ENCODE results near the gene XRCC4. TPM values are rescaled to one million over a fixed set of nuclear protein-coding genes. Genes with fewer than 3 reads are reported as not detected.

The XRCC4 gene
- total RNA-seq, 4 donors from 2014 or later = 4.2 to 6.0 (median 5.4) TPM

GRCh38 chr5:83270311-83270710, 193.0 kb downstream of the XRCC4 start:
- Histone ChIP-seq H3K4me1 (no peaks in the 10 kb centered on the region), H3K27ac (no peak overlapping the region), H3K9me3 (no peaks in the 10 kb centered on the region), H3K27me3 (no peaks in the 10 kb centered on the region), H3K36me3 (no peaks in the 10 kb centered on the region), H3K4me3 (no peak overlapping the region)
- 92% methylated on average over 1 of the region's 1 CpG for WGBS
- DNase-seq (ENCODE audit: low spot score in 2 of 2) = no peak
- TF ChIP-seq CTCF (IDR thresholded peaks at IDR 0.05) = no peak
- TF ChIP-seq EP300 (IDR thresholded peaks at IDR 0.05) = no peak
- no peak for TF ChIP-seq POLR2AphosphoS5 (IDR thresholded peaks at IDR 0.05)
- no peak for TF ChIP-seq POLR2A (IDR thresholded peaks at IDR 0.05)

- no peak for TF ChIP-seq POLR2A (IDR thresholded peaks at IDR 0.05)
- TF ChIP-seq EP300 (IDR thresholded peaks at IDR 0.05) = no peak
- no peak for TF ChIP-seq POLR2AphosphoS5 (IDR thresholded peaks at IDR 0.05)
- TF ChIP-seq CTCF (IDR thresholded peaks at IDR 0.05) = no peak
- Histone ChIP-seq H3K4me3 (no peak overlapping the region), H3K27me3 (no peaks in the 10 kb centered on the region), H3K27ac (no peak overlapping the region), H3K9me3 (no peaks in the 10 kb centered on the region), H3K36me3 (no peaks in the 10 kb centered on the region), H3K4me1 (no peaks in the 10 kb centered on the region)
- peak in 1 of 2 donors; percentile 53 for DNase-seq (ENCODE audit: low spot score in 2 of 2)
- 37% methylated on average over 4 of the region's 4 CpGs for WGBS
Measured at GRCh38 chr5:83277154-83277553, 199.8 kb downstream of the XRCC4 start.

DNA sequence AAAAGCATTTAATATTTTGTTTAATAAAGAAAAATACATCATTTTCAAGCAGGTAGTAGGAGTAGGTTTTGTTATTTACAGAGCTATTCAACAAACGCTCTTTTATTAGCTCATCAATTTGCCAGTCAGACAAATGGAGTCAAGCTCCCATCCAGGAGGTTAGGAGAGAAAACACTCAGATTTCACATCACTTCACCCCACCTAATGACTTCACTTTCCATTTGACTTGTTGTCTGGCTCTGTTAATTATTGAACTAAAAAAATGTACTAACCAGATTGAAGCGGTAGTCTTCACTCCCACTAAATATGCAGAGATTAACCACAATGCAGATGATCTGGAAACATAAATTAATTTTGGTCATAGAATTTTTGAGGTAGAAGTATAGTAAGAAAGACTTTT, 200.6 kb downstream of the XRCC4 start:
- no peaks in the 10 kb centered on the region for H3K36me3 ChIP-seq
- no peaks in the 10 kb centered on the region for H3K27me3 ChIP-seq
- 87% methylated on average over 2 of the region's 2 CpGs for WGBS
- no peak for DNase-seq (ENCODE audit: low spot score in 2 of 2)
- H3K27ac ChIP-seq = no peak overlapping the region
- no peak for TF ChIP-seq EP300 (IDR thresholded peaks at IDR 0.05)
- TF ChIP-seq POLR2AphosphoS5 (IDR thresholded peaks at IDR 0.05) = no peak
- no peak for TF ChIP-seq CTCF (IDR thresholded peaks at IDR 0.05)
- TF ChIP-seq POLR2A (IDR thresholded peaks at IDR 0.05) = no peak
- H3K9me3 ChIP-seq = no peaks in the 10 kb centered on the region
- H3K4me3 ChIP-seq = no peak overlapping the region
- H3K4me1 ChIP-seq = no peaks in the 10 kb centered on the region

- DNase-seq (ENCODE audit: low spot score in 2 of 2) = no peak
- WGBS = 60% methylated on average over 2 of the region's 2 CpGs
- Histone ChIP-seq H3K4me3 (no peak overlapping the region), H3K4me1 (no peaks in the 10 kb centered on the region), H3K27me3 (no peaks in the 10 kb centered on the region), H3K27ac (no peak overlapping the region), H3K36me3 (no peaks in the 10 kb centered on the region), H3K9me3 (no peaks in the 10 kb centered on the region)
- TF ChIP-seq EP300 (IDR thresholded peaks at IDR 0.05) (no peak), POLR2AphosphoS5 (IDR thresholded peaks at IDR 0.05) (no peak), CTCF (IDR thresholded peaks at IDR 0.05) (no peak), POLR2A (IDR thresholded peaks at IDR 0.05) (no peak)
Measured at GRCh38 chr5:83281176-83281575, 203.8 kb downstream of the XRCC4 start.

- H3K4me1 ChIP-seq = no peaks in the 10 kb centered on the region
- no peak overlapping the region for H3K4me3 ChIP-seq
- no peaks in the 10 kb centered on the region for H3K9me3 ChIP-seq
- DNase-seq (ENCODE audit: low spot score in 2 of 2) = no peak
- H3K27me3 ChIP-seq = no peaks in the 10 kb centered on the region
- TF ChIP-seq POLR2A (IDR thresholded peaks at IDR 0.05) = no peak
- TF ChIP-seq POLR2AphosphoS5 (IDR thresholded peaks at IDR 0.05) = no peak
- no peak for TF ChIP-seq CTCF (IDR thresholded peaks at IDR 0.05)
- no peak for TF ChIP-seq EP300 (IDR thresholded peaks at IDR 0.05)
- H3K27ac ChIP-seq = no peak overlapping the region
- H3K36me3 ChIP-seq = no peaks in the 10 kb centered on the region
Measured at GRCh38 chr5:83281658-83282057, 204.3 kb downstream of the XRCC4 start.

Data from suprapubic skin (tissue), 4 donors.